GM12891 (cell line): ENCODE measurements around the gene UNC79.

Experiments
- POLR2A ChIP-seq: IDR thresholded peaks from 2 replicates; pipeline ENCODE4 v1.6.1; 2011; ENCODE audit warnings: low read depth, low read length, control low read depth
- POLR2AphosphoS5 ChIP-seq: IDR thresholded peaks from 2 replicates; pipeline ENCODE4 v1.6.1; 2011; ENCODE audit warnings: low read depth, low read length, control low read depth
- TAF1 ChIP-seq: IDR thresholded peaks from 2 replicates; pipeline ENCODE4 v1.6.1; 2011; ENCODE audit warnings: low read depth, low read length, control low read depth

DNA sequence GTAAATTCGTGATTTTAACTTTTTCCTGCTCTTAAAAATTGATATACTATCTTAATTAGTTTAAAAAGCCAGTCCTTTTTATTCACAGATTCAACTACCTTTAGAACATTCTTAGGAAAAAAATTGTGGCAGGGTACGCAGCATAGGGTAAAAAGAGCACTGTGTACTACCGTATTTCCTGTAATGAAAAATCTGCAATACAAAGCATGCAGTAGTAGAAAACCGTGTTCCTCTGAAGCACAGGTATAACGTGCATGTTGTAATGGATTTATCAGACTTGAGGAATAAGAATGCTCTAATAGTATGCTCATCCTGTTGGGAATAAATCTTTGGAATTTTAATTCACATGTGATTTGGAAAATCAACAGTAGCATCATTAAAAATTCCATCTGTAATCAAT, 140.5 kb downstream of the UNC79 start:
- TF ChIP-seq POLR2AphosphoS5 (no peak), POLR2A (no peak), TAF1 (no peak)
